GM18507 (cell line): ENCODE measurements around the gene NRXN3.
A peak's percentile ranks its signal among the peaks of the same experiment; 100 is the strongest.
"Not testable (repeated sequence)": the region's sequence is repeated elsewhere in the genome, so short reads cannot be mapped to it uniquely, and the experiment has no call there.

ENCODE experiments used
- DNase-seq: peaks from one replicate; pipeline ENCODE4 v3.0.0; 2011; ENCODE audit warnings: low read depth; ENCODE audit not compliant: insufficient read length; ENCODE audit errors: extremely low spot score
- FAIRE-seq: peaks from 2 replicates; lab custom pipeline; 2011; peaks lifted over from hg19 to GRCh38; lab: Jason Lieb, UNC

NRXN3 gene

DNA sequence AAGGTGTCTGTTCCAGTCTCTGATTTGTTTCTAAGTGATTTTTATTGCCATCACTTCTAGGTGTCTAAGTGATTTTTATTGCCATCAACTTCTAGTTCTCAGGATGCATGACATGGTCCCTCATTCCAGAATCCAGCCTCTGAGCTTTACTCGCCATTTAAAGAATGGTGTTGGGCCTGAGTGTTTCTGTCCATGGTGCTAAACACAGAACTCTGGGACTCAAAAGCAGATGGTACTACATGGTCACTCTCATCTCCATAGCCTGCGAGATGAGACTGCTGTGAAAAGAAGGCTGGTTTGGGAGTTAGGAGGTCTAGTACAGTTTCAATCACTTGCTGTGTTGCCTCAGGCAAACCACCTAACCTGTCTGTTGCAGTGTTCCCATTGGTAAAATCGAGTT is 276.6 kb downstream of the NRXN3 start:
- no peak for FAIRE-seq
- no peak for DNase-seq

DNA sequence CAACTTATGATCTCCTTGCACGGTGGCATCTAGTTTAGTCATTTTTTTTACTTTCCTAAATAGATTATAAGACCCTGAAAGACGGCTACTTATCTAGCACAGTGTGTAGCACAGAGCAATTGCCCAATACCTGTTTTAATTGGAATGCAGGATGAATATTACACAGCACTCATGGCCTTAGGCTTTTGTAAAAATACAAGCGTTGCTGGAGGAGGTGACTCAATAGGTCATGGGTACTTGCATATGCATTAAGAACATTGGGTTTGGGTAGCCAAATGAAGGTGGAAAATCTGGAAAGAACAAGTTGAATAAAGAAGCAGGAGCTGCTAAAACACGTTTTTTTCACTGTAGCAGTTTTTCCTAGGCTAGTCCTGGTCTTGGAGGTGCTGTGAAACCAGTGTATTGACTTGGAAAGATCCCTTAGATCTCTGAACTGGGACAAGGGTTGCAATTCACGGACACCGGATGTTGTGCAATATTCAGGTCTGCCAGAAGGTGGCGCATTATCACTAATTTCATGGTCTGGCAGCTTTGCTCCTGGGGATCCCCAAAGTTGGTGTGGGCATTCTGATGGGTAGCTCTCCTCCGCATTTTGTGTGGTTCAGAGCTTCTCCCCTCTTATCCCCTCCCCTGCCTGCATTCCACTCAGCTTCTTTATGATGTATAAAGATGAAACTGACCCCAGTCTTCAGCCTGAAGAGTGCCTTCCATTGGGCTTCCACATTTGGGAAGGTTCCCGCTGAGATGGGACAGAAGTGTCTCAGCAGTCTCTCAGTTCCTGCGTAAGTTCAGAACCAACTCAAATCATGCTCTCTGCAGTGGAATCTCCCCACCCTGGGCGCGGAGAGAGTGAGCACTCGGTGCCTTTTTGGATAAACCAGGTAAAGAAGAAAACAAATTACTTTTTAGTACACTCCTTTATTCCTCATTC is 278.3 kb downstream of the NRXN3 start:
- FAIRE-seq (peak; percentile 91), DNase-seq (peak; percentile 29)

- FAIRE-seq (no peak), DNase-seq (no peak)
Measured at GRCh38 chr14:78450669-78451318, 280.6 kb downstream of the NRXN3 start.

DNA sequence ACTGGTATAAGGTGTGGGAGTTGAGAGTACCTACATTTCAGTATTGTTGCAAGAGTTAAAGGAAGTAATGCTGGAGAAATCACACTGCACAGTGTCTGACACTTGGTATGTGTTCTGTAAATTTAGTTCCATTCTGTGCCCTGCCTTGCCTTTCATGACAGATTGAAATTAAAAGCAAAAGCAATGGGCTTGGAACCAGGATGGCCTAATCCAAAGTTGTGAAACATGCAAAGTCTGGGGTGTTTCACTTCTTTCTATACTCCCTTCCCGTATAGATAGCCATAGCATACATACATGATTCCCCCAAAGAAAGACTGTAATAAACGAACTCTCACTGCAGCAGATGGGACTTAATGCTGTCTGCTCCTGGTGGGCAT is 281.1 kb downstream of the NRXN3 start:
- no peak for DNase-seq
- no peak for FAIRE-seq

DNA sequence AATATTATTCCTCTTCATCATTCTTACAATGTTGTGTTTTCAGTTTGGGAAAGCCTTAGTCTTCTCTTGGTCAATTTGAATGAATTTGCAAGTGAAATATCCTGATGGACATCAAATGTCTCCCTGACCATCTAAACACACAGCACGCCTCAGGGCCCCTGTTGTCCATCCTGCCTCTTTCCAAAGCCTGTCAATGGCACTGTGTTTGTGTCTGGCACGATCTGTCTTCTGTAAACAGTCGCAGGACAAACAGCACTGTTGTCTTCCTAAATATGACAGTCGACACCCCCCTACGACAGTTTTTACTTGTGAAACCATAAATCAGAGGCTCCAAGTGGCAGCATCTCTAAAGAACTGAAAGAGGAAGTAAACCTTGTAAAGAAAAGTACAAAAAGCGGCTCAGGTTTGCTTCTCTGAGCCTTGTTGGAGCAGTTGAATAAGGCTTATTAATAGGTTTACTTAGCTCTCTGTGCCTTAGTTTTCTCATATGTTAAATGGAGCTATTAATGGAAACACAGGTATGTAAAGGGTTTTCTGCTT is 285.8 kb downstream of the NRXN3 start:
- FAIRE-seq = peak; percentile 57
- peak; percentile 1 for DNase-seq

GRCh38 chr14:78469947-78470346 is 299.8 kb downstream of the NRXN3 start:
- FAIRE-seq (no peak), DNase-seq (no peak)

DNA sequence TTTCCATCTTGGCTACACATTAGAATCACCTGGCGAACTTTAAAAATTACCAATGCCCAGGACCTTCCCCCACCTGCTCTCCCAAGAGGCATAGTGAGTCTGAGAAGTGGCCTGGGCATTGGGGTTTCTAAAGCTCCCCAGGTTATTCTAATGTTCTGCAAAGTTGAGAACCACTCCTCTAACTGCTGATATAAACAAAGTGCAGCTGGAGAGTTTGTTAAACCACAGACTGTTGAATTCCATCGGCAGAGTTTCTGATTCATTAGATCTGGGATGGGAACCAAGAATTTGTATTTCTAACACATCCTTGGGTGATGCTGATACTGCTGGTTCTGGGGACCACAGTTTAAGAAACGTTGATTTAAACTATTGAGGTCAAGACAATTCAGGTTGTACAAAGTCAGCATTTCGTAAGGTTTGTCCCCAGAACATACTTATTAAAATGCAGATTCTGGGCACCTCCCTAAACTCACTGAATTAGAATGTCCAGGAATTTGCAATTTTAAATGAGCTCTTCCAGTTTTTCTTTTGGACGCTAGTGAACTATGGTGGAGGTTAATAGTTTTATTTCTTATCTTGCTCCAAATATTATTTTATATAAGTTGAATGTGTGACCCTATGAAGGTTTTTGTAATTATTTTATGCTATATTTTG is 309.1 kb downstream of the NRXN3 start:
- FAIRE-seq (no peak), DNase-seq (no peak)

GRCh38 chr14:78484028-78484427 is 313.9 kb downstream of the NRXN3 start:
- no peak for DNase-seq
- FAIRE-seq = no peak

DNA sequence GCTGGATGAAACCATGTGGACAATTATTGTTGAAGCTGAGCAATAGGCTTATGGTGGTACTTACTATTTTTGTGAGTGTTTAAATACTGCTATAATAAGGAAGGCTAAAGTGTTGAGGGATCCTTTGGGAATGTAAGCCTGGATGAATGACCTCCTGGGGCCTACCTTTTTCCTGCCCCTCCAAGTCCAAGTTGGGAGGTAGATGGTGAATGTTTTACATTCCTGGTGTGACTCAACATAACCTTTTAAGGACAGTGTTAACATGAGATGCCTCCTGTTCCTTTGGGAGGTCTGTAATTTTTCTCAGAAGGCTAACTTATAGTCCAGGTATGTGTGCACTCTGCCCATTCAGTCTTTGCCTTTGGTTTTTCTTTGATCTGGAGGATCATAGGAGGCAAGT is 315.9 kb downstream of the NRXN3 start:
- DNase-seq (no peak), FAIRE-seq (no peak)

- FAIRE-seq = no peak
- no peak for DNase-seq
Measured at GRCh38 chr14:78486621-78487020, 316.4 kb downstream of the NRXN3 start.

DNA sequence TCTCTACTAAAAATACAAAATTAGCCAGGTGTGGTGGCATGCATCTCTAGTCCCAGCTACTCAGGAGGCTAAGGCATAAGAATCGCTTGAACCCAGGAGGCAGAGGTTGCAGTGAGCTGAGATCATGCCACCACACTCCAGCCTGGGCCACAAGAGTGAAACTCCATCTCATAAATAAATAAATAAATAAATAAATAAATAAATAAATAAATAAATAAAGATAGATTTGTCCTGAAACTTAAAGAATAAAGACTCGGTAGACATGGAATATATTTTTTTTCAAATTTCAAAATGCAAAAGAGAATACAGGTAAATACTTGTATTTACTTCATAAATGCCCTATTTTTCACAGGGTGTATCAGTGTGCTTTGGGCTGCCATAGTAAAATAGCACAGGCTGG is 317.4 kb downstream of the NRXN3 start:
- FAIRE-seq, DNase-seq: not testable (repeated sequence)

DNA sequence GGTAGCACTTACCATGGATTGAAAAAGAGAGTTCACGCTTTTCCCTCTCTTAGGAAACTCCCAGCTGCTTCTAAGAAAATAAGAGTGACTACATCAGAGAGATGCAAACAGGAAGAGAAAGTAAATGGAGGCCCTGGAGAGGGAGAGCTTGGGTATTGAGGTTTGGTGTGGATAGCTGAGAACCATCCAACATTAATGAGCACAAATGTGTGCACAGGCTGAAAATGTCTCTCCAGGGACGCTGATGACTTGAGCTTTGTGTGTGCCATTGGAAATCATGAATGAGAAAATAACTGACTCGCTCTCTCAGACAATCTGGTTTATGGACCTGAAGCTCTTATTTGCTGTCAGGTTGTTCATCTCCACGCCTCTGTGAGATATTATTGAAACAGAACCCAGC is 318.8 kb downstream of the NRXN3 start:
- FAIRE-seq = no peak
- DNase-seq = no peak

DNA sequence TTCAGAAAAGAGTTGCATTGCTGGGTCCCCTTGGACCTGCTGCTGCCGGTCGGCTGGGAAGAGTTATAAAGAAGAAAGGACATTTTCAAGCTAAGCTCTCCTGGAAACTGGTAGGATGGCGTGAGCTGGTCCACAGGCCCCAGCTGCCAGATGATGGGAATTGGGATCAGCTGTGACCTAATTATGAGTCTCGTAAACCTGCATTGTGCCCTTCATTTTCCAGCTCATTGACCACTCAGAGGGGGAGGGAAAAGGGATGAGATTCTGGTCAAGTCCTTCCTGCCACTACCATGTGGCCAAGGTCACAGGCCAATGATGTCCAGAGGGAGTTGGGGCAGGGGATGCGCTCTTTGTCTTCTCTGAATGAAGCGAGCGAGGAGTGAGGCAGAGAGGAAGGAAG is 320.9 kb downstream of the NRXN3 start:
- DNase-seq (no peak), FAIRE-seq (no peak)

- FAIRE-seq (no peak), DNase-seq (no peak)
Measured at GRCh38 chr14:78498062-78498595, 328.0 kb downstream of the NRXN3 start.

DNA sequence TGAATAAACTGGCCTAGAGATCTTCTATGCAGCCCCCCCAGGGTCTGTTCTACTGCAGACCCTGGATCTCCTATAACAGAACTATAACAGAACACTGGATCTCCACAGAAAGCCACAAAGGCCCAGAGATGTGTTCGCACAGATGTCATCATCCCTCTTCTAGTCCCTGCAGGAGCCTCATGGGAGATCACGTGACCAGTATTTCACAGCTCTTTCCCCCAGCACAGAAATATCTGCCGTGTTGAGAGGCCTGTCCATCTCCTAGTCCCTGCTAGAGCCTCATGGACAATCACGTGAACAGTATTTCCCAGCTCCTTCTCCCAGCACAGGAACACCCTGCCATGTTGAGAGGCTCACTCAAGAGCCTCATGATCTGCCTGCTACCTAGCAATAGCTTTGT is 331.7 kb downstream of the NRXN3 start:
- FAIRE-seq = no peak
- DNase-seq = no peak

GRCh38 chr14:78508023-78508422 is 337.9 kb downstream of the NRXN3 start:
- DNase-seq (no peak), FAIRE-seq (no peak)

DNA sequence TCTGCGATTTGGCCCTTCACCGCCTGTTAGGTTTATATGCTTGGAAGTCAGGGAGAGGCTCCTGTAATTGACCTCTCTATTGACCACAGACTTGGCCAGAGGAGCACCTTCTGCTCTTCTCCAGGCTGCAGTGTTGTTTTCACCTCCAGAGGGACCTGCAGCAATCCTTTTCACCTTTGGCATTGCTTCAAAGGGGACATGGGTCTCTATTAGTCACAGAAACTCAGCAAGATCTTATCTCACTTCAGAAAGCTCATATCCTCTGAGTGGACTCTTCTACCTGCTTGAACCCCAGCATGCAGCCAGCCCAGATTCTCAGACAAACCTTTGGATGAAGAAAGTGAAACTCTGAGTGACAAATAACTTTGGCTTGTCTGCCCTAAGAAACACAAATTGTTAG is 339.3 kb downstream of the NRXN3 start:
- DNase-seq (no peak), FAIRE-seq (no peak)

DNA sequence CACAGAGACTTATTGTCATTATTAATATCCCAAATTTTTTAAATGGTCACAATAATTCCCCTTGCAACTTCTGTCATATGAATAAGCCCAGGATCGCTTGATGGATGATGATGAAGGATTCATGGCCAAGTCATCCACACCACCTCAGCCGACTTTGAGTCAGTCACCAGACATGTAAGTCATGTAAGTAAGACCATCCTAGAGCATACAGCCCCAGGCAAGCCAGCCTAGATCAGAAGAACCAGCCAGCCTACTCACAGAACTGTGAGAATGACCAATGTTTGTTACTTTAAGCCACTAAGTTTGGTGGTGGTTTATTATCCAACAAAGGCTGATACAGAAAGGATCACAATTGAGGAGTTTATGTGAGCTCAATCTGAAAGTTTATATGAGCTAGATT is 341.8 kb downstream of the NRXN3 start:
- FAIRE-seq (no peak), DNase-seq (no peak)

GRCh38 chr14:78519863-78520262 is 349.7 kb downstream of the NRXN3 start:
- DNase-seq = no peak

GRCh38 chr14:78524196-78524595 is 354.0 kb downstream of the NRXN3 start:
- no peak for FAIRE-seq
- no peak for DNase-seq

More at GRCh38 chr14:78519863-78520262, 349.7 kb downstream of the NRXN3 start:
- FAIRE-seq = peak; percentile 44
